GM20000 (cell line): Measurements from ENCODE around the gene HEPHL1.

ENCODE experiments used
- DNase-seq: peaks from one replicate; pipeline ENCODE4 v3.0.0; 2012; ENCODE audit warnings: low spot score
- TF ChIP-seq, protein P1 (sequence below): IDR thresholded peaks from 2 replicates; pipeline ENCODE4 v1.5.1; 2012; ENCODE audit warnings: mild to moderate bottlenecking, control low read depth; ENCODE audit errors: extremely low read depth, missing control alignments

Gene HEPHL1

DNA sequence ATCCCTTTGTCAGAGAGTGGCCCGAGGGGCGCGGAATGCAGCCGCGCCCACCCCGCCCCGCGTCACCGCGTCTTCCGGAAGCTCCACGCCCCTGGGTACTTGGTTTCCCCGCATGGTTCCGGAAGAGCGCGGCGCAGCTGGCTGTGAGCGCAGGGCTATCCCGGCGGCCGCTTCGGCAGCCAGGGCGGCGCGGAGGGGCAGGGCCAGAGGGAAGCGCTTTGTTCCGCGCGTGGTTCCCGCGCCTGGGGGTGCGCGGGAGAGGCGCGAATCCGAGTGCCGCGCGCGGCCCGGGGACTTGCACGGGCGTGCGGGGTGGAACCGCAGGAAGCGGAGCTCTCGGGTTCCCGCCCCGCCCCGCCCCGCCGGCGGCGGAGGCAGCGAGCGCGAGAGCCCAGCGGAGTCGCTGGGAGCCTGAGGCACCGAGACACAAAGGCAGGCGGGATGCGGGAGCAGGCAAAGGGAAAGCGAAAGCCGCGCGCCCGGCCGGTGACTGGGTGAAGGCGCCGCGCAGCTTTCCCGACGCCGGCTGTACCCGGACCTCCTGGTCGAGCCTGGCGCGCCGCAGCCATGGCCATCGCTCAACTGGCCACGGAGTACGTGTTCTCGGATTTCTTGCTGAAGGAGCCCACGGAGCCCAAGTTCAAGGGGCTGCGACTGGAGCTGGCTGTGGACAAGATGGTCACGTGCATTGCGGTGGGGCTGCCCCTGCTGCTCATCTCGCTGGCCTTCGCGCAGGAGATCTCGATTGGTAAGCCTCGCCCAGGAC is 107.8 kb downstream of the HEPHL1 start, which contains the start of gene PANX1:
PANX1 (plus strand) TSS at position 96 of the 766 bp plus-strand sequence; CDS start at position 568, 472 bp downstream.
- DNase-seq: peak; percentile 85
- TF ChIP-seq, protein P1, sequence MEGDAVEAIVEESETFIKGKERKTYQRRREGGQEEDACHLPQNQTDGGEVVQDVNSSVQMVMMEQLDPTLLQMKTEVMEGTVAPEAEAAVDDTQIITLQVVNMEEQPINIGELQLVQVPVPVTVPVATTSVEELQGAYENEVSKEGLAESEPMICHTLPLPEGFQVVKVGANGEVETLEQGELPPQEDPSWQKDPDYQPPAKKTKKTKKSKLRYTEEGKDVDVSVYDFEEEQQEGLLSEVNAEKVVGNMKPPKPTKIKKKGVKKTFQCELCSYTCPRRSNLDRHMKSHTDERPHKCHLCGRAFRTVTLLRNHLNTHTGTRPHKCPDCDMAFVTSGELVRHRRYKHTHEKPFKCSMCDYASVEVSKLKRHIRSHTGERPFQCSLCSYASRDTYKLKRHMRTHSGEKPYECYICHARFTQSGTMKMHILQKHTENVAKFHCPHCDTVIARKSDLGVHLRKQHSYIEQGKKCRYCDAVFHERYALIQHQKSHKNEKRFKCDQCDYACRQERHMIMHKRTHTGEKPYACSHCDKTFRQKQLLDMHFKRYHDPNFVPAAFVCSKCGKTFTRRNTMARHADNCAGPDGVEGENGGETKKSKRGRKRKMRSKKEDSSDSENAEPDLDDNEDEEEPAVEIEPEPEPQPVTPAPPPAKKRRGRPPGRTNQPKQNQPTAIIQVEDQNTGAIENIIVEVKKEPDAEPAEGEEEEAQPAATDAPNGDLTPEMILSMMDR: no peak

DNA sequence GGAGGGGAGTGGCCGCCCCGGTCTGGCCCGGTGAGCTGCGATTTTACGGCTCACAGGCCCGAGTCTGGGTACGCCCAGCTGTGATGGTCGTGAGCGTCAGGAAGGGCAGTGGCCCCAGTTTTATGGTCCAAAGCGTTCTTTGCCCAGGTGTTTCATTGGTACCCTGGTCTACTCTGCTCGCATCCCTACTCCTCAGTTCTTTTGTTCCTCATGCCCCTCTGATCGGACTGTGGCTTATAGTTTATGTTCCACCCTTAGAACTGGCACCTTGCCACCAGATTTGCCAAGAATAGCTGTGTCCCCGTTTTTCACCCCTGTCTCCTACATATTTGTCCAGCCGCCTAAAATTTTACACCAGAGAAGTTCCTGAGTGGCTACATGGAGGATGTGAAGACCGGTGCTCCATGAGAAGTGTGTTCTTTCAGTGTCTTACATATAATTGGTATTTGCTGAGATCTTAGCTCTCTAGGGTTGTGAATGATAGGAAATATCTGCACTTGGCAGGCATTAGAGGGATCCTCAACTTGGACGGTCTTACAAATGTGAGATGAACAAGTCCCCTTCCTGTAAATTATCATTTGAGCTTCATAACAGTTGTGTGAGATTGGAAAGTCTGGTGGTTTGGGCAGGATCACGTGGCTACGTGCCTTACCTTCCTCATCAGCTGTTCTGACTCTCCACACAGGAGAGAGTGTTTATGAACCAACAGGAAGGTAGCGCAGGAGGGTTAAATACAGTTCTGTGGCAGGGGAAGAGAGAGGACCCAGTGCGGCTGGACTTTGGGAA is 108.6 kb downstream of the HEPHL1 start:
- no peak for DNase-seq
- TF ChIP-seq, protein P1: no peak

DNA sequence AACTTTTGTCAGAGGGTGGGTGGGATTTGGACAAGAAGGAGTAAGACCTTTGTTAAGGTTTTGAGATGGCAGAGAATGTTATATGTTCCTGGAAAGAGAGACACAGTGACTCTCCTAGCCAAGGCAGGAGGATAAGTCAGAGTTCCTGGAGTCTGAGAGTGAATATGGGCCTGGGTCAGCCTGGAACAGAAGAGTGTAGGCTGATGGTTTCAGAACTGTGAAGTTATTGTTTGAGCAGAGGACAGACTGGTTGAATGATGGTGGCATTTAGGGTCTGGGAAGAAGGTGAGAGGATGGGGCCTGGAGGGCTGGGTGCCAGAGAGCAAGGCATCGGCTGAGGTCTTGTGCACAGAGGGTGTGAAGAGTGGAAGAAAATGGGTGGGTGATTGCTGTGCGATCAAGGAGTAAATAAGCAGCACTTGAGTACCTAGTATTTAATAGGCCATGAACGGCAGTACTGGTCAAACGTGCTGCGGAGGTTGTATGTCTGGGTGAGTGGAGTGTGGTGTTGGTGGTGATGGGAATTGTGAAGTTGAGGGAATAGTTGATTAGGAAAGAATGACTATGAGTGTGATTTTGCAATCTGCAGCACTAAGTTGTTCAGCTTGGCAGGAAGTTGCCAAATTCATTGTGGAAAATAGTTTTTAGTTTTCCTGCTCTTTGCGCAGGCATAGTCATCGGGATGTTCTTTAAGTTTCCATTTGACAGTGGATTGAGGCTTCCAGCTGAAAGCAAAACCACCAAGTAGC is 109.3 kb downstream of the HEPHL1 start:
- DNase-seq: no peak
- TF ChIP-seq, protein P1: no peak

DNA sequence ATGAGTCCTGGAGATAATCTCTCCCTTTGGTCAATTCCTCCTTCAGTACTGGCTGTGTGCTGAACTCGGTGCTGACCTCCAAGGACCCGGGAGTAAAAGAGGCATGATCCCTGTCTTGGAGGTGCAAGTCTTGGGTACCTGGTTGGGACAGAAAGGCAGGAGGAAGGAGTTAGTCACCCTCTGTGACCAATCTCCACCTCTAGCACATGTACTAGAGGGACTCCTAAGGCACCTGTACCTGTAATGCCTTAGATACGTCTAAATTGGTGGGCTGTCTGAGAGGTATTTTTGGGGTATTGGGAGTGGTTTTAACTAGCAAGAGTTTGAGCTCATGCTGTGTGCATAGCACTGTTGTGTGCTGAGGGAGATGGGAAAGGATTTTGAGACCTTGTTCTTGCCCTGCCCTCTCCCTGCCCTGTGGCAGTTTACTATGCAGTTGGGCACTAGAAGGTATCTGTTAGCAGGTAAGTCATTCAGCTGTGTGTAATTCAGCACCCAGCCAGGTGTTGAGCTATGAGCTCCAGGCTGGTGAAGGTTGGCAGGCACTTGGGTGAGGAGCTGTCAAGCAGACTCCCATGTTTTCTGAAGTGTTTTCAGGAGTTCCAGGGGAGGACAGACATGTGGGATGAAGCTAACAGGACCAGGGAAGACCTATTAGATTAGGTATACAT is 110.0 kb downstream of the HEPHL1 start:
- DNase-seq: no peak
- TF ChIP-seq, protein P1: no peak

DNA sequence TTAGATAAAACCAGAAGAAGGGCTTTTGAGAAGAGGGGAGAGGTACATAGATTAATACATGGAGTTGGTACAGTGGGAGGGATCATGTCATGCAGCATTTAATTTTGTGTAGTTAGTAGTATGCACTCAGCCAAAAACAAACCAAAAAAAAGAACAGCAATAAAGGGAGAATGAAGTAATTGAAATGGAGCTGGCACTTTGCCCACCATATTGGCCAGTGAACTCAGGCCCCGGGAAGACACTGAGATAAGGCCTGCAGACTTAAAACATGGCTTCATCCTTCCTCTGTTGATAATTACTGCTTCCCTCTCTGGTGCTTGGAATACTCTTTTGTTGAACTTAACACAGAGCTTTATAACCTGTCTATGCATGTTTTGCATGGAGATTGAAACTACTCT is 110.6 kb downstream of the HEPHL1 start:
- TF ChIP-seq, protein P1: no peak
- no peak for DNase-seq

DNA sequence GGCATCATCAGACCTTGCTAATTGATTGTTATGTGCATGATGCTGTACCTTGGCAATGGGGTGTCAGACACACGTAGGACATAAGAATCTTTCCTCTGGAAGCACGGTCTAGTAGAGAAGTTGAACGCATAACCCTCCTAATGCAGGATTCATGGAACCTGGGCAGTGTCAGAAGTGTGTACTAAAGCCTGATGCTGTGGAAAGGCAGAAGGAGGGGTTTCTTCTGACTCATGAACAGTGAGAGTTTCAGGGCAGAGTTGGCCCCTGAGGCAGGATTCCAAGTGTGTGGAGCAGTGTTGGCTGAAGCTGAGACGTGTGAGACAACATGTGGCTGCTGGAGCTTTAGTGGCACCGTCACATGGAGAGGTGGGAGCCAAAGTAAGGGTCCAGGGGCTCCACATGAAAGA is 111.0 kb downstream of the HEPHL1 start:
- TF ChIP-seq, protein P1: no peak
- DNase-seq: no peak
